ENCODE data around the gene RC3H2.

Gene RC3H2, protein sequence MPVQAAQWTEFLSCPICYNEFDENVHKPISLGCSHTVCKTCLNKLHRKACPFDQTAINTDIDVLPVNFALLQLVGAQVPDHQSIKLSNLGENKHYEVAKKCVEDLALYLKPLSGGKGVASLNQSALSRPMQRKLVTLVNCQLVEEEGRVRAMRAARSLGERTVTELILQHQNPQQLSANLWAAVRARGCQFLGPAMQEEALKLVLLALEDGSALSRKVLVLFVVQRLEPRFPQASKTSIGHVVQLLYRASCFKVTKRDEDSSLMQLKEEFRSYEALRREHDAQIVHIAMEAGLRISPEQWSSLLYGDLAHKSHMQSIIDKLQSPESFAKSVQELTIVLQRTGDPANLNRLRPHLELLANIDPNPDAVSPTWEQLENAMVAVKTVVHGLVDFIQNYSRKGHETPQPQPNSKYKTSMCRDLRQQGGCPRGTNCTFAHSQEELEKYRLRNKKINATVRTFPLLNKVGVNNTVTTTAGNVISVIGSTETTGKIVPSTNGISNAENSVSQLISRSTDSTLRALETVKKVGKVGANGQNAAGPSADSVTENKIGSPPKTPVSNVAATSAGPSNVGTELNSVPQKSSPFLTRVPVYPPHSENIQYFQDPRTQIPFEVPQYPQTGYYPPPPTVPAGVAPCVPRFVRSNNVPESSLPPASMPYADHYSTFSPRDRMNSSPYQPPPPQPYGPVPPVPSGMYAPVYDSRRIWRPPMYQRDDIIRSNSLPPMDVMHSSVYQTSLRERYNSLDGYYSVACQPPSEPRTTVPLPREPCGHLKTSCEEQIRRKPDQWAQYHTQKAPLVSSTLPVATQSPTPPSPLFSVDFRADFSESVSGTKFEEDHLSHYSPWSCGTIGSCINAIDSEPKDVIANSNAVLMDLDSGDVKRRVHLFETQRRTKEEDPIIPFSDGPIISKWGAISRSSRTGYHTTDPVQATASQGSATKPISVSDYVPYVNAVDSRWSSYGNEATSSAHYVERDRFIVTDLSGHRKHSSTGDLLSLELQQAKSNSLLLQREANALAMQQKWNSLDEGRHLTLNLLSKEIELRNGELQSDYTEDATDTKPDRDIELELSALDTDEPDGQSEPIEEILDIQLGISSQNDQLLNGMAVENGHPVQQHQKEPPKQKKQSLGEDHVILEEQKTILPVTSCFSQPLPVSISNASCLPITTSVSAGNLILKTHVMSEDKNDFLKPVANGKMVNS

DNA sequence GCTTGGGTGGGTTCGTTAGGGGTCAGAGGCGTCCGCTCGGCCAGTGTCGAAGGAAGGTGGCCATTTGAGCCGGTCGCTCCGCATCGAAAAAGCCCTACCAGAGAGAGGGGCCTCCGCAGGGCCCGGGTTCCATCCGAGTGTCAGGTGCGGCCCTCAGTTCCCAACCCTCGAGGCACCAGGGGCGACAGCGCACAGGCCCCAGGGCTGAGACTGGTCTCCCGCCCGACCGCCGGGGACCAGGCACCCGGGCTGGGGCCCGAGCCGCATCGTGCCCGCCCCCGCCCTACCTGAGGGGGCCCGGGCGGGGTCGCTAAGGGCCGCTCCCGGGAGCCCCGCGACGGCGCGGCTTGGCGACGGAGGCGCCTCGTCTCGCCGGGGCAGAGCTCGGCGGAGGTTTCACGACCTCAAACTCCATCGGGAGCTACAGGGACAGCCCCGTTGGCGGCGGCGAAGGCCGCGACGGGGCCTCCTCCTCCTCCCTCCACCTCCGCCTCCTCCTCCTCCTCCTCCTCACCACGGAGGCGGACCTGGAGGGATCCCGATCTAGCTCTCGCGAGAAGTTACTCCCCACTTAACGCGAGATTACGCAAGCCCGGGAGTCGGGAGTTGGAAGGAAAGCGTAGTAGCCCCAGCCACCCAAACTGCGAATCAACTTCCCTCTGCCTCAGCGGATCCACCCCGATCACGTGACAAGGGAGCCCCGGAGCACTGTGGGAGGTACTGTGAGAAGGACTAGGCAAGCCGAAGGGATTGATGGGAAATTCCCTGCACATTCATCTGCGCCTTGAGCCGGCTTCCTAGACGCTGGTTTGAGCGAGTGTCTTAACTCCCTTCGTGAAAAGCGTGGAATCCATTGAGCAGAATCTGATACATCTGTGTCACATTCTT lies at the start of gene RC3H2:
Gene RC3H2, minus strand, starts transcription at position 537 of the 888 bp plus-strand sequence. CDS start 7,850 bp downstream, outside the sequence.
- DNase-seq, result peak; percentile 99

- no peak for DNase-seq
These were observed 49.1 kb upstream of the RC3H2 start for GRCh38 chr9:122954253-122954691.

GRCh38 chr9:122951056-122951455 lies 45.9 kb upstream of the RC3H2 start:
- DNase-seq, result no peak

DNA sequence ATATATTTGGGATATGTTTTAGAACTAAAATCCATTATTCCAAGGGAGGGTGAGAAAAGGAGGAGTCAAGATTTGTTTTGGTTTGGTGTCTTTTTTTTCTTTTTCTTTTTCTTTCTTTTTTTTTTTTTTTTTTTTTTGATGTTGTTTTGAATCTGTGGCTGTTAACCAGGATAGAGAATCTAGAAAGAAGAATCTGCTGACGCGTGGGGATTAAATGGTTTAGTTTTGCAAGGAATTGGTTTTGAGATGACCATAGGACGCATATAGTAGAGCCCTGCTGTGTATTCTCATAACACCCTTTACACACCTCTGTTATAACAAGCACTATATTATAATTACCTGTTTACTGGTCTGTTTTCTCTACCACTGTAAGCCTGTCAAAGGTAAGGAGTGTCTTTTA lies 45.1 kb upstream of the RC3H2 start:
- DNase-seq, result no peak

- DNase-seq, result no peak
These were observed 44.5 kb upstream of the RC3H2 start for GRCh38 chr9:122949696-122950095.

DNA sequence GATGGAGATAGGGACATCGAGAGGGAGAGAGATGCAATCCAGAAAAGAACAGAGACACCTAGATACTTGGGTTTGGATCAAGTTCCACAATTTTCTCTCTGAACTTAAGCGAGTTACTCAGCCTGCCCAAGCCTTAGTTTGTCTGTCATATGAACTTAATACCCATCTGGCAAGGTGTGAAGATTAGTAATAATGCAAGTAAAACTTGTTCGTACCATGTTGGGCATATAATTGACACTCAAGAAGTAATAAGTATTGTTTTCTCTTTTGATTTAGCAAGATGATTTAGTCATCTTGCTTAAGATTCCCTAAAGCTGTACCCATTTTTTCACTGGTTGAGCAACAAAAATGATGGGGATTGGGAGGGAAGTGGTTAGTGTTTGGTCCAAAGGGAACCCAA lies 43.2 kb upstream of the RC3H2 start:
- DNase-seq, result peak; percentile 69

GRCh38 chr9:122946461-122947005 lies 41.4 kb upstream of the RC3H2 start:
- DNase-seq, result no peak

DNA sequence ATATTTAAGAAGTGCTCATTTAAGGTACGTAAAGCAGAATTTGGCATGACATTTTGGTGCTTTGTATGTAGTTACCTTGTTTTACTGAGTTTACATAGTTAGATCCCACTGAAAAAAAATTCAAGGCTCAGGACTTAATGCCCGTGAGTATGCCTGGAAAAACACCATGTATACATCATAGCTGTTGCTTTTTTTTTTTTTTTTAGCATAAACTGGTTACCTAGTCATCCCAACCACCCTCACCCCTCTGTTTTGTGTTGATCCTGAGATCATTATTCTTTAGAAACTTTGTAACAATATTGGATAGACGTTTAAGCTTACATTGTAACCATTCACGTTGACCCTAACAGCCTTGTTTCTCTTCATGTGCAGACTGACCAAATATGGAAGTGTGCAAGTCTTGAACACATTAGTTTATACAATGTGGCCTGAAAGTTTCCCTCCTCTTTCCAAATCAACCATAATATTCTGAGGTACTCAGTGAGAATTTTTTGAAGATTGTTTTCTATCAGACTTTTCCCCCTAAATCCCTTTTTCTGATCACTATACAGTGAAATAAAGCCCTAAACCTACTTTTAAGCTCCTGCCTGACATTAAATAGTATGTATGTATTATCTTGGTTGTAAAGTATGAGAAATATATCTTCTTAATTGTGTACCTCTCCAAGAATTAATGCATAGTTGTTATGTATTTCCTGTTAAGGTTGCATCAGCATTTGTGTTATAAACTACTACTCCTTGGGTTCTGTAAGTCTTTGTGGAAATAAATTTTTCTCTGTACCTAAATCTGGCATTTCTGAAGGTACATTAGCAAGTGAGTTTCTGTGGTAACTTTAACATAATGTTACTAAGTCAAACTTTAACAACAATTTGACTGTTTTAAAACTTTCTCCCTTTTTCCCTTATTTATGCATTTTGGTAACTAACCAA lies 40.1 kb upstream of the RC3H2 start:
- no peak for DNase-seq

GRCh38 chr9:122941582-122942234 lies 36.5 kb upstream of the RC3H2 start:
- no peak for DNase-seq

DNA sequence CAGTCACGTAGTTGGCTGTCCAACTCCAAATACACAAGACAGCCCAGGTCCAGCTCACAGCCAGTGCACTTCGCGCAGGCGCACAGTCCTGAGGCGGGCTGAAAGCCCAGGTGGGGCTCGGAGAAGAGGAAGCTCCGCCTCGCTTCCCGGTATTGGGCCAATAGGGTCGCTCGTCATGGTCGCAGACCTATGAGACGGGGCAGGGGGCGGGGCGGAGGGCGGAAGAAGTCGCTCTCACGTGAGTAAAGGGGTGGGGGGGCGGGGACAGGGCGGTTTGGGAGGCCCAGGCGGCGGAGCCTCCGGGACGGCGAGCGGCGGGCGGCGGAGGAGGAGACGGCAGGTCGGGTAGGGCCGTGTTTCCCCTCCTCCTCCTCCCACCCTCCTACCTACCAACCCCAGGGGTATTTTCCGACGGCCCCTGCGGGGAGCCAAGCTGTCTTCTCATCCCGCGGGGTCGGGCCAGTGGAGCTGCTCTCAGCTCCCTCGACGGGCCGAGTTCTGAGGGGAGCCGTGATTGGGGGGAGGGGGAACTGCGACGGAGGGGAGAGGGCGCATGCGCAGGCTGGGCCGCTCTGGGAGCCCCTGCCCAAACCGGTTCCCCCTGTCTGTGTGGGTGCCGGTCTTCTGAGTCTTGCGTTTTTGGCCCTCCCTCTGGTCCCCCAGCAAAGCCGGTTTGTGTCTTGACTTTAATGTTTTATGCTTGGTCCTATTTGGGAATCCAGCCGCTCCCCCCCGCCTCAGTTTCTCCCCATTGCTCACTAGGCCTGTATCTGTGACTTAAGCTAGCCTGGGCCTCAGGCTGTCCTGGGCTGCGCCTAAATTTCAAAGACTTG lies 35.8 kb upstream of the RC3H2 start, which contains the start of gene RABGAP1:
Gene RABGAP1, plus strand, starts transcription at position 272 of the 833 bp plus-strand sequence. CDS start 16,040 bp downstream, outside the sequence.
- DNase-seq, result peak; percentile 99

GRCh38 chr9:122940454-122940748 lies 35.2 kb upstream of the RC3H2 start:
- no peak for DNase-seq

- DNase-seq, result no peak
These were observed 34.4 kb upstream of the RC3H2 start for GRCh38 chr9:122939601-122940000.

DNA sequence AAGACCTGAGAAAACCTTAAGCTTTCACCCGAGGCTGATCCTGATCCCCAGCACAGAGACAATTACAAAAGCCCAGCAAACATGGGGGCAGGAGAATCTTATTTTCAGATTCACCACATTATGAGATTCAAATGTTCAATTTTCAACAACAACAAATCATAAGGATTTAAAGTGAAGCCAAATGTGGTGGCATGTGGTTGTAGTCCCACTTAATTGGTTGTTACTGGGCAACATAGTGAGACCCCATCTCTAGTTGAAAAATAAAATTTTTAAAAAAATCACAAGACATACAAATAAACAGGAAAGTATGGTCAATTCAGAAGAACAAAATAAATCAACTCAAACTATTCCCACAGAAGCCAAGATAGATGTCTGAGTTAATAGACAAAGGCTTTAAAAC lies 31.7 kb upstream of the RC3H2 start:
- no peak for DNase-seq

DNA sequence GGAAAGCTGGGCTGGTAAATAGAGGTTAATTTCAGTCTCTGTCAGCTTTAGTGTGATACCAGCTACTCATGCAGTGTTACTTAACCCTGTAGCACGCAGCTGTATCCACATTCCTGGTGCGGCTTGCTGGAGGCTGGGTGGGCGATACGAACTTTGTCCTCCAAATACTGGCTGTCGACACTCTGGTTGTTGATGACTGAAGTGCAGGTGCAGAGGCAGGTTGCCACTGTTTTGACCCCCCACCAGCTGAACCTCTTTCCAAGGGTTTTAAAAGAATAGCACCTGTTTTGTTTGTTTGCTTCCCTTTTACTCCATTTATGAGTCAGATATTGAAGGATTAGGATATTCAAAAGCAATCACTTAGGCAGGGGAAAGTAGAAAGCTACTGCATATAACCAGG lies 31.3 kb upstream of the RC3H2 start:
- no peak for DNase-seq

DNA sequence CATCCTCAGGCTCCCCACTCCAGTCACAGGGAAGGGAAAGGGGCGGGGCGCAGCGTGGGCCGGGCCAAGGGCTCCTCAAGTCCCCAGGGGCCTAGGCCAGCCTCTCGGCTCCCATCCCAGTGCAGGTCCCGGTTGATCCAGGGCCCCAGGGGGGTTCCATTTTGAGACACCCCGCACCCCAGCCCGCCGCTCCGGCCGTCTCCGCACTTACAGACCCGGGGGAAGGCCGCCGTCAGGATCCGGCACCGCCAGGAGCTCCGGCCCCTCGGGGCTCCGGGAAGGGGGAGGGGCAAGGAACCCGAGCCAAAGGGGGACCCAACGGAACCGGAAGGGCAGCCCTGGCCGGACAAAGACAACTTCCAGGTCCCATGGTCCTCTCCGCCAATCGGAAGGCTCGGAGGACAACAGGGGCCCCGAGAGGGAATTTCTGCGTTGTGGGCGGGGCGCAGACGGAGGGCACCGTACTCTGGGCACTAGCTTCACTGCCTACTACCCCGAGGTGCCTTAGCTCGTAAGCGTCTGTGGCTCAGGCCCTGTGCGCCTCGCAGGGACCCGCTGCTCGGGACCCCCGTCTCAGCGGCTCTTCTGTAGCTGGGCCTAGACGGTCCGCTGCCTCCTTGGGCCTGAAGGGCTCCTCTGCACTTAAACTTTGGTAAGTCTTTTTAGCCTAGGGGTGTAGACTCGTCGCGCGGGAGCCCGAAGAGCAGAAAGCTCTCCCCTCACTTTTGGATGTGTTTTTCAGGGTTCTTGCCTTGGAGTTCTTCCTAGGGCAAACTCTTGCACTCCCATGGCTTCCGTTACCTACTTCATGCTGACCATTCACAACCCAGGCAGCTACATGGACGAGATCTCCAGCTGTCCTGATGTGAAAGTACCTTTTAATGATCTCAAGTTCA lies 26.3 kb upstream of the RC3H2 start, which contains the start of gene ZBTB26:
Gene ZBTB26, minus strand, starts transcription at position 287 of the 896 bp plus-strand sequence. CDS start 11,578 bp downstream, outside the sequence.
- peak; percentile 96 for DNase-seq

DNA sequence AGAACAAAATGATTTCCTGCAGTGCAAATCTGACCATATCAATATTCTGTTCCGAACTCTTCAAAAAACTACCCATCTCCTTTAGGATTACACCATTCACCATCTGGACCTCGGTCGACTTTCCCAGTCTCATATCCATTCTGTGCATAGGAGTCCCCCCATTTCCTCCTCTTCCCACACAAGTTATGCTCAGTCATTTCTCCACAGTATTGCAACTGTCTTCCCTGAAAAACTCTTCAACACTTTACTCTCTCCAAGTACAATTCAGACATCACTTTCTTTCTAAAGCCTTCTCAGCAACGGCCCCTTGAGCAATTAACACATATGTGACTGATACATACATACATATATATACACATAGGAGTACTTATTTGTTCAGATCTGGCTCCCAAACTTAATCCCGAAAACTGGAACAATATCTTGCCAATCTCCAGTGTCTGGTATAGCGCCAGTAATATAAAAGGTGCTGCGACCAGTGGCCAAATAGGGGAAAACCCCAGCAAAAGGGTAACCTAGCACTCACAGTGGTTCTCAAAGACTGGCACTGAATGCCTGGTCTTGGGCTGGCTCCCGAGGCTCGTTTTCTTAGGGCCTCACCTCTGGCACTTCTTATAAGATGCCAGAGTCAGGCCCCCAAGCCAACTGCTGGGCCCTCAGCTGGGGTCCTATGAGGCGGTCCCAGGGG lies 25.5 kb upstream of the RC3H2 start:
- no peak for DNase-seq

GRCh38 chr9:122929796-122930354 lies 24.7 kb upstream of the RC3H2 start:
- no peak for DNase-seq
